GM23248 (cell line): Measurements from ENCODE around the gene SHISA8. TPM values are rescaled to one million over a fixed set of nuclear protein-coding genes. Genes with fewer than 3 reads are reported as not detected.

Experiments used
- DNase-seq: peaks from one replicate; pipeline ENCODE4 v3.0.0-alpha.2; 2015
- H2AFZ ChIP-seq: fragments of 200-600 bp; sonication (generic); 2 replicates; pipeline ENCODE4 v1.6.1; 2016; ENCODE audit warnings: antibody characterized with exemption
- H3F3A ChIP-seq: fragments of 200-600 bp; sonication (generic); 2 replicates; pipeline ENCODE4 v1.6.1; 2016; ENCODE audit warnings: mild to moderate bottlenecking, antibody characterized with exemption, mixed run types; ENCODE audit not compliant: insufficient read depth
- H3K27ac ChIP-seq: fragments of 200-600 bp; sonication (generic); 2 replicates; pipeline ENCODE4 v1.5.1; 2016; ENCODE audit warnings: mild to moderate bottlenecking
- H3K27me3 ChIP-seq: fragments of 200-600 bp; sonication (generic); replicated peaks from 2 replicates; pipeline ENCODE4 v1.6.1; 2016; ENCODE audit warnings: mild to moderate bottlenecking; ENCODE audit not compliant: insufficient read depth
- H3K36me3 ChIP-seq: fragments of 200-600 bp; sonication (generic); 2 replicates; pipeline ENCODE4 v1.6.1; 2016; ENCODE audit warnings: low read depth, mild to moderate bottlenecking
- H3K4me1 ChIP-seq: fragments of 200-600 bp; sonication (generic); 2 replicates; pipeline ENCODE4 v1.6.1; 2016; ENCODE audit warnings: mild to moderate bottlenecking; ENCODE audit not compliant: insufficient read depth
- H3K4me2 ChIP-seq: fragments of 200-600 bp; sonication (generic); one replicate; pipeline ENCODE4 v1.6.1; 2016; ENCODE audit warnings: mild to moderate bottlenecking; ENCODE audit not compliant: unreplicated experiment
- H3K4me3 ChIP-seq: fragments of 200-600 bp; sonication (generic); 2 replicates; pipeline ENCODE4 v1.5.1; 2016; ENCODE audit warnings: mild to moderate bottlenecking
- H3K79me2 ChIP-seq: fragments of 200-600 bp; sonication (generic); 2 replicates; pipeline ENCODE4 v1.6.1; 2016; ENCODE audit warnings: mild to moderate bottlenecking; ENCODE audit not compliant: insufficient read depth
- H3K9ac ChIP-seq: fragments of 200-600 bp; sonication (generic); 2 replicates; pipeline ENCODE4 v1.6.1; 2016; ENCODE audit warnings: mild to moderate bottlenecking
- H3K9me2 ChIP-seq: fragments of 200-600 bp; sonication (generic); 2 replicates; pipeline ENCODE4 v1.6.1; 2016; ENCODE audit warnings: mixed run types, mild to moderate bottlenecking, moderate library complexity; ENCODE audit not compliant: insufficient read depth
- H3K9me3 ChIP-seq: fragments of 200-600 bp; sonication (generic); one replicate; pipeline ENCODE4 v1.6.1; 2017; ENCODE audit warnings: low read depth
- H4K20me1 ChIP-seq: fragments of 200-600 bp; sonication (generic); 2 replicates; pipeline ENCODE4 v1.6.0; 2016; ENCODE audit not compliant: insufficient read depth
- EZH2 ChIP-seq: fragments of 200-600 bp; sonication (generic); IDR thresholded peaks from 2 replicates; pipeline ENCODE4 v1.6.1; 2018; ENCODE audit warnings: antibody characterized with exemption, mild to moderate bottlenecking; ENCODE audit not compliant: insufficient read depth, poor library complexity, severe bottlenecking
- EZH2phosphoT487 ChIP-seq: fragments of 200-600 bp; sonication (generic); IDR thresholded peaks from 2 replicates; pipeline ENCODE4 v1.6.1; 2018; ENCODE audit warnings: antibody characterized with exemption, moderate library complexity, mild to moderate bottlenecking, low read depth; ENCODE audit not compliant: insufficient read depth
- WGBS, 2 experiments: methylation state at CpG; one replicate each; pipeline ENCODE4 v1.1.6; 2015 to 2017; ENCODE audit warnings: low lambda C conversion rate in 2 of 2, low coverage in 1 of 2; ENCODE audit errors: missing lambda C conversion rate in 2 of 2; 5-methylcytosine and 5-hydroxymethylcytosine counted together
- in situ Hi-C: fragments of 300-500 bp; cut with MboI; formaldehyde crosslinking; loops from 2 replicates; pipeline ENCODE4 v1.15.0; 2020
- polyA plus RNA-seq: library from polyadenylated mRNA; unstranded; fragments of >200 nt; fragmentation: Nextera tagmentation; extraction: Ambion mirVana; gene quantifications from 2 replicates; pipeline ENCODE4 v1.2.1, GENCODE V29; 2016
- total RNA-seq: library from RNA; depleted of rRNA; stranded (reverse); fragments of >200 nt; shearing (Covaris generic); gene quantifications from 2 replicates; pipeline ENCODE4 v1.2.3, GENCODE V29; 2014

The SHISA8 gene
- total and polyA plus RNA-seq, 2 experiments from 2014 or later, result not detected

DNA sequence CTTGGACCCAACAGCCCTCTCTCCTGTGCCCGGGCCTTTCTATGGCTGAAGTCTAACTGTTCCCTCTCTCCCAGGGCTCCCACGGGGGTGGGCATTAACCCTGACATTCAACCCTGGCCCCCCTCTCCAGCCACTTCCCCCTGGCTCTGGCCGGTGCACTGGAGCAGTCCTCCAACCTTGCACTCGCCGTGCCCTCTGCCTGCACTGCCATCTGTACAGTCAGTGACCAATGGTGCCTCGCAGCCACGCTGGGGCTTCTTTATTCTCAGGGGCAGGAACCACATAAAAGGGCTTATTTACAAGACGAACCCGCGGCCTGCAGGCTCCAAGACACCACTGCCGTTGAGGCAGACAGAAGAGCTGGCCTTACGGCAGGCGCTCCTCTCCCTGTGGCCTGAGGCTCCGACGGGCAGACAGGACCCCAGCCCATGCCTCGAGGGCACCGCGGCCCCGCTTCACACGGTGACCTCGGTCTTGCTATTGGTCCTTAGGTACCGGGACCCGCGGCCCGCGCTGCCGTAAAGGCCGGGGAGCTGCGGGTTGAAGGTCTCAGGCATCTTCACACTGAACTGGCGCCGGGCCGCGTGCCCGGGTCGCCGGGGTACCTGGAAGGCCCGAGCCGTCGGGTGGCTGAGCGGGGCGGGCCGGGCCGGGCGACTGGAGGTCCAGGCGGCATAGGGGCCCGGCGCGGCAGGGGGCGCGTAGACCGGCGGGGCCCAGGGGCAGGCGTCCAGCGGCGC, 5.4 kb downstream of the SHISA8 start:
- in situ Hi-C loops, result no loop called here
- no peaks in the 10 kb centered on the region for H3F3A ChIP-seq
- H3K9me3 ChIP-seq, result no peaks in the 10 kb centered on the region
- H3K27ac ChIP-seq, result no peak overlapping the region
- WGBS, 2 experiments, result 52 to 55% methylated on average over 49 to 51 of the region's 55 CpGs
- H3K79me2 ChIP-seq, result no peaks in the 10 kb centered on the region
- H3K4me3 ChIP-seq, result no peak overlapping the region
- H3K4me2 ChIP-seq, result no peak overlapping the region
- peaks cover 5% of the 10 kb centered on the region for H3K4me1 ChIP-seq
- no peak overlapping the region for H3K9ac ChIP-seq
- DNase-seq, result no peak
- H3K36me3 ChIP-seq, result no peaks in the 10 kb centered on the region
- TF ChIP-seq EZH2 (no peak), EZH2phosphoT487 (no peak)
- H3K9me2 ChIP-seq, result no peaks in the 10 kb centered on the region
- peaks cover 33% of the 10 kb centered on the region for H3K27me3 ChIP-seq
- H2AFZ ChIP-seq, result no peak overlapping the region
- H4K20me1 ChIP-seq, result no peaks in the 10 kb centered on the region

DNA sequence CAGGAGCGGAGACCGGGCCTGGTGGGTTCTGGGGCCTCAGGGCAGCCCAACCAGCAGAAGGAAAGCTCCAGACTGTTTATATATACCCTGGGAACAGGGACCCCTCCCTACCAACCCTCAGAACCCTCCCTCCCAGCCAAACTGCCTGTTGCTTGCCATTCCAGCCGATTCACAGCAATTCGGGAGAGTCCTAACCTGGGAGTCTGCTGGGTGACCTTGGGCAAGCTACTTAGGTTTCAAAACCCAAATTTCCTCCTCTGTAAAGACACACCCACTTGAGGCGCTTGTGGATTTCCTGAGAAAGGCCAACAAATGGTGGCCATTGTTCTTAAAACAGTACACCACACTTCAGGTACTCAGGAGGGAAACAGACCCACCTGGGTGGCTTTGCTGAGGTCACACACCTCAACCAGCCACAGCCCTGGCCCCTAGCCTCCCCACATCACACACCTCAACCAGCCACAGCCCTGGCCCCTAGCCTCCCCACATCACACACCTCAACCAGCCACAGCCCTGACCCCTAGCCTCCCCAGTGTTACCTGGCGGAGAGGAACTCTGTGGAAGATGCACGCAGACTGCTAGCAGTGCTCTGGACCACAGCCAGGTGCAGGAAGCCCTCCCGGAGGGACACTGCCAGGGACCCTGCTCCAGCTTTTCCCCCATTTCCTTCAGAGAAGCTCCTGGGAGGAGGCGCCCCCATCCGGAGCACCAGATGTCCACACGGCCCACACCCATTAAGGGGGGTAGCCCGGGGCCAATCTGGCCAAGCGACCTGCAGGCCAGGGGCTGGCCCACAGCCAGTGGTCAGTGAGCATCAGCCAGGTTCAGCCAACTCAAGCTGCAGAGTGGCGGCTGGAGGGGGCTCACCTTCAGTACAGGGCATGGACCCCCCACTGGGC, 6.2 kb downstream of the SHISA8 start:
- H4K20me1 ChIP-seq, result no peaks in the 10 kb centered on the region
- no peak for TF ChIP-seq EZH2phosphoT487
- no peak for TF ChIP-seq EZH2

GRCh38 chr22:41907436-41908401, 7.2 kb downstream of the SHISA8 start:
- Histone ChIP-seq H3F3A (no peaks in the 10 kb centered on the region), H3K79me2 (no peaks in the 10 kb centered on the region), H3K9ac (no peak overlapping the region), H3K4me1 (peaks cover 5% of the 10 kb centered on the region), H3K36me3 (no peaks in the 10 kb centered on the region), H3K27me3 (peaks cover 25% of the 10 kb centered on the region), H3K4me3 (no peak overlapping the region), H2AFZ (no peak overlapping the region), H3K27ac (no peak overlapping the region), H3K9me2 (no peaks in the 10 kb centered on the region), H3K4me2 (no peak overlapping the region), H3K9me3 (no peaks in the 10 kb centered on the region), H4K20me1 (no peaks in the 10 kb centered on the region)
- whole genome bisulfite sequencing, 2 experiments, result 64 to 70% methylated on average over 10 of the region's 10 CpGs
- DNase-seq, result peak; percentile 33
- in situ Hi-C loops, result no loop called here
- TF ChIP-seq EZH2 (no peak), EZH2phosphoT487 (no peak)

More for the DNA sequence above, 6.2 kb downstream of the SHISA8 start:
- Histone ChIP-seq H3K27ac (no peak overlapping the region), H3K4me3 (no peak overlapping the region), H3K9me2 (no peaks in the 10 kb centered on the region), H3K9ac (no peak overlapping the region), H3K9me3 (no peaks in the 10 kb centered on the region), H3K4me2 (no peak overlapping the region), H3K4me1 (peaks cover 5% of the 10 kb centered on the region), H3K36me3 (no peaks in the 10 kb centered on the region), H2AFZ (no peak overlapping the region), H3K79me2 (no peaks in the 10 kb centered on the region), H3F3A (no peaks in the 10 kb centered on the region), H3K27me3 (peaks cover 33% of the 10 kb centered on the region)
- in situ Hi-C loops, result no loop called here
- 85 to 86% methylated on average over 14 of the region's 14 CpGs for WGBS, 2 experiments
- no peak for DNase-seq

DNA sequence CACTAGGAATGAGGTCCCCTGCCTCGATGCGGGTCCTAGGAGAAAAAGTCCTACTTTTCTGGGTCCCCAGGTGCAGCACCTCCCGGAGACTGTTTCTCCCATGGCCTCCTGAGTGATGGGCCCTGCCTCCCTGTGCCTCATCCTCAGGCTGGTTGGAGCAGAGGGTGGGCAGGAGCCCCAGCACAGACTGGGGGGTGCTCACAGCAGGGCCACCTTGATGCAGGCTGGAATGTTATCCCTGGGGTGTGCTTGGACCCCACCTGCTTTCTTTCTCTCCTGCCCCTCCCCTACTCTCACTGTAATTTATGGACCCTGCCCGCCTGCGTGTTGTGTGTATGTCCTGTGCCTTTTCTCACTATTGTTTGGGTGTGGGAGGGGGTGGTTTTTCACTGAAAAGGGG, 8.1 kb downstream of the SHISA8 start:
- Histone ChIP-seq H3K9me3 (no peaks in the 10 kb centered on the region), H3K27me3 (peaks cover 16% of the 10 kb centered on the region), H3K9me2 (no peaks in the 10 kb centered on the region), H3K9ac (no peak overlapping the region), H2AFZ (no peak overlapping the region), H3K27ac (no peak overlapping the region), H3K4me2 (no peak overlapping the region), H3K4me1 (peaks cover 5% of the 10 kb centered on the region), H3K4me3 (no peak overlapping the region), H4K20me1 (no peaks in the 10 kb centered on the region), H3K79me2 (no peaks in the 10 kb centered on the region), H3K36me3 (no peaks in the 10 kb centered on the region), H3F3A (no peaks in the 10 kb centered on the region)
- TF ChIP-seq EZH2phosphoT487 (no peak), EZH2 (no peak)
- WGBS, 2 experiments, result 98 to 99% methylated on average over 5 of the region's 5 CpGs
- in situ Hi-C loops, result no loop called here
- no peak for DNase-seq
